Adipocyte (in vitro differentiated cells): Measurements from ENCODE around the gene AFDN.
A peak's percentile ranks its signal among the peaks of the same experiment; 100 is the strongest.

Experiments
- DNase-seq: peaks from one replicate; pipeline ENCODE4 v3.0.0-alpha.2; 2015; ENCODE audit warnings: low read depth
- H3K27me3 ChIP-seq: replicated peaks from 2 replicates; pipeline ENCODE4 v1.7.0; 2013; ENCODE audit warnings: mild to moderate bottlenecking, low read length, moderate library complexity; ENCODE audit not compliant: control insufficient read depth, insufficient read depth
- H3K36me3 ChIP-seq: 2 replicates; pipeline ENCODE4 v1.7.0; 2013; ENCODE audit warnings: low read length, mild to moderate bottlenecking, moderate library complexity; ENCODE audit not compliant: control insufficient read depth, insufficient read depth, severe bottlenecking
- H3K4me1 ChIP-seq: 2 replicates; pipeline ENCODE4 v1.7.0; 2013; ENCODE audit warnings: mild to moderate bottlenecking, low read length, moderate library complexity; ENCODE audit not compliant: control insufficient read depth, insufficient read depth
- H3K4me3 ChIP-seq: 2 replicates; pipeline ENCODE4 v1.7.0; 2013; ENCODE audit warnings: mild to moderate bottlenecking, low read length, moderate library complexity
- H3K9ac ChIP-seq: 2 replicates; pipeline ENCODE4 v1.7.0; 2013; ENCODE audit warnings: mild to moderate bottlenecking, low read length, moderate library complexity
- H3K9me3 ChIP-seq: 2 replicates; pipeline ENCODE4 v1.7.0; 2013; ENCODE audit warnings: mild to moderate bottlenecking, low read length, moderate library complexity; ENCODE audit not compliant: control insufficient read depth

Gene AFDN

GRCh38 chr6:167807200-167807599, 19.5 kb upstream of the AFDN start:
- Histone ChIP-seq H3K36me3 (no peaks in the 10 kb centered on the region), H3K9me3 (no peaks in the 10 kb centered on the region), H3K9ac (no peak overlapping the region), H3K27me3 (peaks cover 3% of the 10 kb centered on the region), H3K4me1 (no peaks in the 10 kb centered on the region), H3K4me3 (no peak overlapping the region)
- no peak for DNase-seq

- H3K9me3 ChIP-seq, result no peaks in the 10 kb centered on the region
- H3K9ac ChIP-seq, result no peak overlapping the region
- no peaks in the 10 kb centered on the region for H3K4me1 ChIP-seq
- peaks cover under 1% of the 10 kb centered on the region for H3K27me3 ChIP-seq
- H3K36me3 ChIP-seq, result no peaks in the 10 kb centered on the region
- no peak for DNase-seq
- H3K4me3 ChIP-seq, result no peak overlapping the region
These were observed 19.0 kb upstream of the AFDN start for GRCh38 chr6:167807756-167808155.

GRCh38 chr6:167811040-167811439, 15.7 kb upstream of the AFDN start:
- Histone ChIP-seq H3K36me3 (no peaks in the 10 kb centered on the region), H3K9me3 (no peaks in the 10 kb centered on the region), H3K4me3 (no peak overlapping the region), H3K27me3 (no peaks in the 10 kb centered on the region), H3K4me1 (no peaks in the 10 kb centered on the region), H3K9ac (no peak overlapping the region)
- no peak for DNase-seq

GRCh38 chr6:167811442-167812087, 15.1 kb upstream of the AFDN start:
- Histone ChIP-seq H3K4me3 (no peak overlapping the region), H3K9ac (no peak overlapping the region), H3K36me3 (no peaks in the 10 kb centered on the region), H3K4me1 (no peaks in the 10 kb centered on the region), H3K27me3 (no peaks in the 10 kb centered on the region), H3K9me3 (no peaks in the 10 kb centered on the region)
- DNase-seq, result no peak

GRCh38 chr6:167812088-167812487, 14.6 kb upstream of the AFDN start:
- Histone ChIP-seq H3K27me3 (no peaks in the 10 kb centered on the region), H3K9me3 (no peaks in the 10 kb centered on the region)

GRCh38 chr6:167815296-167815980, 11.3 kb upstream of the AFDN start:
- H3K36me3 ChIP-seq, result no peaks in the 10 kb centered on the region
- no peaks in the 10 kb centered on the region for H3K9me3 ChIP-seq
- H3K9ac ChIP-seq, result no peak overlapping the region
- no peak for DNase-seq
- H3K27me3 ChIP-seq, result no peaks in the 10 kb centered on the region
- no peak overlapping the region for H3K4me3 ChIP-seq
- H3K4me1 ChIP-seq, result no peaks in the 10 kb centered on the region

More at GRCh38 chr6:167812088-167812487, 14.6 kb upstream of the AFDN start:
- no peaks in the 10 kb centered on the region for H3K4me1 ChIP-seq
- no peaks in the 10 kb centered on the region for H3K36me3 ChIP-seq
- H3K4me3 ChIP-seq, result no peak overlapping the region
- no peak overlapping the region for H3K9ac ChIP-seq
- no peak for DNase-seq

- no peaks in the 10 kb centered on the region for H3K27me3 ChIP-seq
- H3K4me1 ChIP-seq, result no peaks in the 10 kb centered on the region
- no peaks in the 10 kb centered on the region for H3K36me3 ChIP-seq
- no peak for DNase-seq
- no peaks in the 10 kb centered on the region for H3K9me3 ChIP-seq
- H3K9ac ChIP-seq, result no peak overlapping the region
- no peak overlapping the region for H3K4me3 ChIP-seq
These were observed 9.7 kb upstream of the AFDN start for GRCh38 chr6:167817016-167817415.

GRCh38 chr6:167817729-167818128, 9.0 kb upstream of the AFDN start:
- DNase-seq, result no peak

GRCh38 chr6:167819576-167819975, 7.1 kb upstream of the AFDN start:
- DNase-seq, result no peak
- H3K4me1 ChIP-seq, result peaks cover under 1% of the 10 kb centered on the region
- no peaks in the 10 kb centered on the region for H3K9me3 ChIP-seq
- no peaks in the 10 kb centered on the region for H3K36me3 ChIP-seq
- H3K27me3 ChIP-seq, result no peaks in the 10 kb centered on the region
- H3K4me3 ChIP-seq, result no peak overlapping the region
- no peak overlapping the region for H3K9ac ChIP-seq

More at GRCh38 chr6:167817729-167818128, 9.0 kb upstream of the AFDN start:
- H3K27me3 ChIP-seq, result no peaks in the 10 kb centered on the region
- no peaks in the 10 kb centered on the region for H3K36me3 ChIP-seq
- no peak overlapping the region for H3K9ac ChIP-seq
- no peaks in the 10 kb centered on the region for H3K9me3 ChIP-seq
- no peaks in the 10 kb centered on the region for H3K4me1 ChIP-seq
- no peak overlapping the region for H3K4me3 ChIP-seq

GRCh38 chr6:167820681-167821080, 6.0 kb upstream of the AFDN start:
- Histone ChIP-seq H3K4me1 (peaks cover 10% of the 10 kb centered on the region), H3K36me3 (no peaks in the 10 kb centered on the region), H3K27me3 (no peaks in the 10 kb centered on the region), H3K9ac (no peak overlapping the region), H3K4me3 (no peak overlapping the region), H3K9me3 (no peaks in the 10 kb centered on the region)
- no peak for DNase-seq

- Histone ChIP-seq H3K4me1 (peaks cover 17% of the 10 kb centered on the region), H3K27me3 (no peaks in the 10 kb centered on the region), H3K36me3 (no peaks in the 10 kb centered on the region), H3K9me3 (no peaks in the 10 kb centered on the region), H3K4me3 (peak overlapping the region; percentile 86), H3K9ac (no peak overlapping the region)
- DNase-seq, result peak; percentile 66
These were observed 1.9 kb upstream of the AFDN start for GRCh38 chr6:167824591-167825331.
